NCI-H1417 treated with DMSO at 0.1 percent for 48 hours (cell line): Measurements from ENCODE around the gene PM20D2.
"Not testable (repeated sequence)": the region's sequence is repeated elsewhere in the genome, so short reads cannot be mapped to it uniquely, and the experiment has no call there.

Source experiments
- DNase-seq: peaks from one replicate; lab custom pipeline; 2025; lab: John Stamatoyannopoulos, UW

Gene PM20D2

GRCh38 chr6:89145956-89146717 is at the start of gene PM20D2:
PM20D2 (plus strand) TSS chr6:89146055; CDS start chr6:89146145, 90 bp downstream.
- DNase-seq: peak; percentile 41

- no peak for DNase-seq
These were observed 47.4 kb upstream of the PM20D2 start for GRCh38 chr6:89098461-89098860.

GRCh38 chr6:89100114-89100513 is 45.7 kb upstream of the PM20D2 start:
- DNase-seq: no peak

- DNase-seq: no peak
These were observed 35.6 kb upstream of the PM20D2 start for GRCh38 chr6:89110284-89110683.

GRCh38 chr6:89111933-89112332 is 33.9 kb upstream of the PM20D2 start:
- no peak for DNase-seq

GRCh38 chr6:89116702-89117101 is 29.2 kb upstream of the PM20D2 start:
- DNase-seq: no peak

GRCh38 chr6:89117211-89118108 is 28.4 kb upstream of the PM20D2 start, which contains the start of gene SRSF12:
SRSF12 (minus strand) TSS chr6:89118071; CDS start chr6:89117887, 184 bp downstream.
- DNase-seq: no peak

GRCh38 chr6:89118931-89119330 is 26.9 kb upstream of the PM20D2 start:
- no peak for DNase-seq

- DNase-seq: no peak
These were observed 25.5 kb upstream of the PM20D2 start for GRCh38 chr6:89120371-89120770.

- DNase-seq: no peak
These were observed 23.9 kb upstream of the PM20D2 start for GRCh38 chr6:89121934-89122333.

GRCh38 chr6:89122625-89123024 is 23.2 kb upstream of the PM20D2 start:
- no peak for DNase-seq

- not testable (repeated sequence) for DNase-seq
These were observed 17.6 kb upstream of the PM20D2 start for GRCh38 chr6:89128256-89128671.

- no peak for DNase-seq
These were observed 14.3 kb upstream of the PM20D2 start for GRCh38 chr6:89131599-89131998.

GRCh38 chr6:89132057-89132456 is 13.8 kb upstream of the PM20D2 start:
- no peak for DNase-seq

GRCh38 chr6:89133981-89134380 is 11.9 kb upstream of the PM20D2 start:
- no peak for DNase-seq

- no peak for DNase-seq
These were observed 11.1 kb upstream of the PM20D2 start for GRCh38 chr6:89134723-89135122.

GRCh38 chr6:89138173-89138572 is 7.7 kb upstream of the PM20D2 start:
- no peak for DNase-seq

GRCh38 chr6:89139509-89140346 is 6.1 kb upstream of the PM20D2 start:
- DNase-seq: no peak

- DNase-seq: no peak
These were observed 5.3 kb upstream of the PM20D2 start for GRCh38 chr6:89140347-89141156.

- no peak for DNase-seq
These were observed 1.4 kb upstream of the PM20D2 start for GRCh38 chr6:89144354-89144906.
